Spleen (tissue), 11 donors: ENCODE results near the gene CIRBP. TPM values are rescaled to one million over a fixed set of nuclear protein-coding genes. Genes with fewer than 3 reads are reported as not detected.

ENCODE experiments used
- DNase-seq: peaks from one replicate; pipeline ENCODE4 v3.0.0-alpha.2; 2020
- H3K27ac ChIP-seq, 8 donors: fragments of 200-600 bp; sonication (generic) in 7 of 8; 1 replicate in 4 of 8; 2 replicates in 4 of 8; pipeline versions ENCODE4 v1.5.0 to v1.8.0; 2016 to 2021; ENCODE audit warnings: inconsistent platforms in 4 of 8, mild to moderate bottlenecking in 4 of 8, moderate library complexity in 1 of 8
- H3K27me3 ChIP-seq, 7 donors: fragments of 200-600 bp; sonication (generic) in 6 of 7; replicated peaks in 1 of 7; 1 replicate in 4 of 7; 2 replicates in 3 of 7; pipeline versions ENCODE4 v1.5.0 to v1.8.0; 2016 to 2021; ENCODE audit warnings: inconsistent platforms in 3 of 7, mild to moderate bottlenecking in 1 of 7
- H3K36me3 ChIP-seq, 6 donors: fragments of 200-600 bp; sonication (generic) in 5 of 6; 1 replicate in 4 of 6; 2 replicates in 2 of 6; pipeline versions ENCODE4 v1.5.0 to v1.8.0; 2016 to 2021; ENCODE audit warnings: inconsistent platforms in 2 of 6
- H3K4me1 ChIP-seq, 6 donors: fragments of 200-600 bp; sonication (generic) in 5 of 6; 1 replicate in 3 of 6; 2 replicates in 3 of 6; pipeline versions ENCODE4 v1.5.0 to v1.8.0; 2016 to 2021; ENCODE audit warnings: inconsistent platforms in 3 of 6
- H3K4me3 ChIP-seq, 8 donors: fragments of 200-600 bp; sonication (generic) in 7 of 8; 1 replicate in 4 of 8; 2 replicates in 4 of 8; pipeline versions ENCODE4 v1.5.0 to v1.8.0; 2016 to 2021; ENCODE audit warnings: inconsistent platforms in 4 of 8, mild to moderate bottlenecking in 4 of 8, moderate library complexity in 2 of 8
- H3K9me3 ChIP-seq, 8 donors: fragments of 200-600 bp; sonication (generic) in 7 of 8; 1 replicate in 4 of 8; 2 replicates in 4 of 8; pipeline versions ENCODE4 v1.5.0 to v1.8.0; 2016 to 2021; ENCODE audit warnings: inconsistent platforms in 4 of 8
- POLR2A ChIP-seq, 3 donors: fragments of 450-650 bp; IDR thresholded peaks; one replicate each; pipeline ENCODE4 v1.5.1; 2017; ENCODE audit warnings: antibody characterized with exemption in 3 of 3, mild to moderate bottlenecking in 1 of 3
- POLR2AphosphoS5 ChIP-seq, 3 donors: sonication (generic); formaldehyde crosslinking; IDR thresholded peaks; one replicate each; pipeline ENCODE4 v1.5.1; 2017; ENCODE audit warnings: antibody characterized with exemption in 3 of 3
- WGBS, 5 donors: extraction: QIAGEN DNeasy Blood & Tissue Kit in 3 of 5; methylation state at CpG; one replicate each; pipeline versions ENCODE4 v1.1.5 to v1.1.7; 2013 to 2018; 5-methylcytosine and 5-hydroxymethylcytosine counted together
- intact Hi-C: fragments of 100-400 bp; cut with DNase I; formaldehyde crosslinking; loops from one replicate; pipeline ENCODE4 v1.15.0; 2023; ENCODE audit warnings: low total_unique reads
- polyA plus RNA-seq, 3 donors: library from polyadenylated mRNA; stranded (reverse); fragments of 200-250 nt; gene quantifications; one replicate each; pipeline ENCODE4 v1.2.1, GENCODE V29; 2013
- total RNA-seq, 7 donors: library from RNA; depleted of rRNA in 3 of 7; stranded (reverse); fragments of >200 nt in 3 of 7; fragmentation: NEBNext Ultra II Directional in 4 of 7; extraction: Animal tissue kit (Norgen Biotek cat#: 25700) in 4 of 7; gene quantifications; one replicate each; pipeline versions ENCODE4 v1.1.0 to v1.2.1, GENCODE V29; 2016 to 2021
- TF ChIP-seq, protein P1 (sequence below), 11 experiments: fragments of 200-600 bp in 7 of 11; fragments of 450-650 bp in 4 of 11; sonication (generic) in 4 of 11; IDR thresholded peaks in 8 of 11; conservative IDR thresholded peaks in 3 of 11; 1 replicate in 7 of 11; 2 replicates in 4 of 11; pipeline versions ENCODE4 v1.4.0 to v1.8.0; 2016 to 2021; ENCODE audit warnings: antibody characterized with exemption in 11 of 11, inconsistent platforms in 4 of 11, mild to moderate bottlenecking in 1 of 11
- donor health status: healthy with polysubstance abuse.
- donor health status: DM: no; HTN: no; CAD: no; lungs with moderate emphysema.
- donor health status: DM: no; HTN: no; CAD: no.
- donor health status: Bipolar disorder and iron deficiency.
- donor health status: healthy.
- donor health status: DM: no; HTN: no; CAD: no.
- donor health status: DM: yes; HTN: yes; CAD: no.

Gene CIRBP
- total and polyA plus RNA-seq, 10 donors: 333 to 894 (median 516) TPM

- Histone ChIP-seq H3K4me3 (peak overlapping the region; percentile 60 to 91 (median 82)), H3K9me3 (no peaks in the 10 kb centered on the region), H3K36me3 (peaks cover 10 to 52% (median 47%) of the 10 kb centered on the region in 6 donors), H3K27ac (peak overlapping the region; percentile 29 to 100 (median 100)), H3K27me3 (no peaks in the 10 kb centered on the region), H3K4me1 (peaks cover 74 to 92% (median 89%) of the 10 kb centered on the region in 6 donors)
- no peak for TF ChIP-seq POLR2A (IDR thresholded peaks at IDR 0.05)
- peak in 2 of 3 donors; percentile 27 to 45 for TF ChIP-seq POLR2AphosphoS5 (IDR thresholded peaks at IDR 0.05)
- TF ChIP-seq, protein P1, sequence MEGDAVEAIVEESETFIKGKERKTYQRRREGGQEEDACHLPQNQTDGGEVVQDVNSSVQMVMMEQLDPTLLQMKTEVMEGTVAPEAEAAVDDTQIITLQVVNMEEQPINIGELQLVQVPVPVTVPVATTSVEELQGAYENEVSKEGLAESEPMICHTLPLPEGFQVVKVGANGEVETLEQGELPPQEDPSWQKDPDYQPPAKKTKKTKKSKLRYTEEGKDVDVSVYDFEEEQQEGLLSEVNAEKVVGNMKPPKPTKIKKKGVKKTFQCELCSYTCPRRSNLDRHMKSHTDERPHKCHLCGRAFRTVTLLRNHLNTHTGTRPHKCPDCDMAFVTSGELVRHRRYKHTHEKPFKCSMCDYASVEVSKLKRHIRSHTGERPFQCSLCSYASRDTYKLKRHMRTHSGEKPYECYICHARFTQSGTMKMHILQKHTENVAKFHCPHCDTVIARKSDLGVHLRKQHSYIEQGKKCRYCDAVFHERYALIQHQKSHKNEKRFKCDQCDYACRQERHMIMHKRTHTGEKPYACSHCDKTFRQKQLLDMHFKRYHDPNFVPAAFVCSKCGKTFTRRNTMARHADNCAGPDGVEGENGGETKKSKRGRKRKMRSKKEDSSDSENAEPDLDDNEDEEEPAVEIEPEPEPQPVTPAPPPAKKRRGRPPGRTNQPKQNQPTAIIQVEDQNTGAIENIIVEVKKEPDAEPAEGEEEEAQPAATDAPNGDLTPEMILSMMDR (IDR thresholded peaks at IDR 0.05 in 8 of 11, conservative IDR thresholded peaks at IDR 0.05 in 3 of 11): no peak
- WGBS, 5 donors: 58 to 79% (median 68%) methylated on average over 25 to 26 of the region's 26 CpGs
- peak; percentile 85 for DNase-seq
- intact Hi-C loops: loop anchor here (10.0 kb wide), 1 partner anchor 134 kb away; the partner anchor contains the start of genes DAZAP1 and GAMT
Measured at GRCh38 chr19:1270854-1271527, 1.9 kb downstream of the CIRBP start.

- H3K27ac ChIP-seq: peak overlapping the region; percentile 29 to 100 (median 100)
- intact Hi-C loops: loop anchor here (10.0 kb wide), 1 partner anchor 133 kb away; the partner anchor contains the start of genes DAZAP1 and GAMT
- no peaks in the 10 kb centered on the region for H3K9me3 ChIP-seq
- TF ChIP-seq, protein P1 (IDR thresholded peaks at IDR 0.05 in 8 of 11, conservative IDR thresholded peaks at IDR 0.05 in 3 of 11): no peak
- TF ChIP-seq POLR2AphosphoS5 (IDR thresholded peaks at IDR 0.05) (peak in 2 of 3 donors; percentile 45 to 69), POLR2A (IDR thresholded peaks at IDR 0.05) (no peak)
- peak; percentile 83 for DNase-seq
- H3K36me3 ChIP-seq: peaks cover 10 to 52% (median 47%) of the 10 kb centered on the region in 6 donors
- WGBS, 5 donors: 69 to 86% (median 74%) methylated on average over 31 to 37 of the region's 37 CpGs
- peak overlapping the region in 7 of 8 donors; percentile 60 to 91 (median 82) for H3K4me3 ChIP-seq
- no peaks in the 10 kb centered on the region for H3K27me3 ChIP-seq
- H3K4me1 ChIP-seq: peaks cover 76 to 92% (median 89%) of the 10 kb centered on the region in 6 donors
Measured at GRCh38 chr19:1271528-1272422, 2.6 kb downstream of the CIRBP start.

DNA sequence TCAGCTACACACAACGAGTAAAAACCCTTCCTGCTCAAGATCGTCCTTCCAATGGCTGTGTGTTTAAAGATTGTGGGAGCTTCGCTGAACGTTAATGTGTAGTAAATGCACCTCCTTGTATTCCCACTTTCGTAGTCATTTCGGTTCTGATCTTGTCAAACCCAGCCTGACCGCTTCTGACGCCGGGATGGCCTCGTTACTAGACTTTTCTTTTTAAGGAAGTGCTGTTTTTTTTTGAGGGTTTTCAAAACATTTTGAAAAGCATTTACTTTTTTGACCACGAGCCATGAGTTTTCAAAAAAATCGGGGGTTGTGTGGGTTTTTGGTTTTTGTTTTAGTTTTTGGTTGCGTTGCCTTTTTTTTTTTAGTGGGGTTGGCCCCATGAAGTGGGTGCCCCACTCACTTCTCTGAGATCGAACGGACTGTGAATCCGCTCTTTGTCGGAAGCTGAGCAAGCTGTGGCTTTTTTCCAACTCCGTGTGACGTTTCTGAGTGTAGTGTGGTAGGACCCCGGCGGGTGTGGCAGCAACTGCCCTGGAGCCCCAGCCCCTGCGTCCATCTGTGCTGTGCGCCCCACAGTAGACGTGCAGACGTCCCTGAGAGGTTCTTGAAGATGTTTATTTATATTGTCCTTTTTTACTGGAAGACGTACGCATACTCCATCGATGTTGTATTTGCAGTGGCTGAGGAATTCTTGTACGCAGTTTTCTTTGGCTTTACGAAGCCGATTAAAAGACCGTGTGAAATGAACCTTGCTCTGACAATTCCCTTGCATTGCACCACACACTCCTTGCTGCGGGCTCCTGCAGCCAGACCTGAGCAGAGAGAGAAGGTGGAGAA lies 3.5 kb downstream of the CIRBP start:
- DNase-seq: no peak
- TF ChIP-seq POLR2A (IDR thresholded peaks at IDR 0.05) (no peak), POLR2AphosphoS5 (IDR thresholded peaks at IDR 0.05) (no peak)
- TF ChIP-seq, protein P1 (IDR thresholded peaks at IDR 0.05 in 8 of 11, conservative IDR thresholded peaks at IDR 0.05 in 3 of 11): no peak
- intact Hi-C loops: loop anchor here (10.0 kb wide), 1 partner anchor 132 kb away; the partner anchor contains the start of genes DAZAP1 and GAMT
- H3K36me3 ChIP-seq: peaks cover 10 to 60% (median 49%) of the 10 kb centered on the region in 6 donors
- 64 to 77% (median 71%) methylated on average over 33 of the region's 33 CpGs for WGBS, 5 donors
- peaks cover 73 to 91% (median 86%) of the 10 kb centered on the region in 6 donors for H3K4me1 ChIP-seq
- H3K4me3 ChIP-seq: peak overlapping the region in 3 of 8 donors; percentile 64 to 91 (median 83)
- no peaks in the 10 kb centered on the region for H3K27me3 ChIP-seq
- H3K9me3 ChIP-seq: no peaks in the 10 kb centered on the region
- H3K27ac ChIP-seq: peak overlapping the region; percentile 8 to 100 (median 100)
